ENCODE results near the gene TP53AIP1. TPM values are rescaled to one million over a fixed set of nuclear protein-coding genes. Genes with fewer than 3 reads are reported as not detected.

Gene TP53AIP1
- total RNA-seq, 1 donor from 2014 or later, result not detected

DNA sequence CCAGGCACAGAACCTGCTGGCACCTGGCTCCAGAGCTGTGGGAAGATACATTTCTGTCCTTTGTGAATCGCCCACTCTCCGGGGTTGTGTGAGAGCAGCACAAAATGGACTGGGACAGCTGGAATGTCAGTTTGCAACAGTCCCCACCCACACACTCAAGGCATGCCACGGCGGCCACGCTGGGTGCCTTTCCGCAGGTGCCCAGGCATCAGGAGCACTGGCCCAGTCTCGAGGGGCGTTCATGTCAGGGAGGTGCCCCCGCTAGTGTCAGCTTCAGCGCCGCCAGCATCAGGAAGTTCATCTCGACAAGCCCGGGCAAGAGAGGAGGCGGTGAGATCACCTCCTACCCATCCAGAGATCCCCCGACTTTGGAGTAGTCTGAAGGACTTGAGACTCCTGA lies 2.1 kb downstream of the TP53AIP1 start:
- Histone ChIP-seq H3K9me3 (replicated peaks) (no peaks in the 10 kb centered on the region), H3K27ac (replicated peaks) (no peak overlapping the region), H3K27me3 (ENCODE audit: low read depth) (peaks cover 15% of the 10 kb centered on the region), H3K4me3 (no peak overlapping the region), H3K36me3 (no peaks in the 10 kb centered on the region), H3K4me1 (no peaks in the 10 kb centered on the region)
- no peak for DNase-seq
- intact Hi-C loops (cut with micrococcal nuclease), result no loop called here
- TF ChIP-seq, protein P1, sequence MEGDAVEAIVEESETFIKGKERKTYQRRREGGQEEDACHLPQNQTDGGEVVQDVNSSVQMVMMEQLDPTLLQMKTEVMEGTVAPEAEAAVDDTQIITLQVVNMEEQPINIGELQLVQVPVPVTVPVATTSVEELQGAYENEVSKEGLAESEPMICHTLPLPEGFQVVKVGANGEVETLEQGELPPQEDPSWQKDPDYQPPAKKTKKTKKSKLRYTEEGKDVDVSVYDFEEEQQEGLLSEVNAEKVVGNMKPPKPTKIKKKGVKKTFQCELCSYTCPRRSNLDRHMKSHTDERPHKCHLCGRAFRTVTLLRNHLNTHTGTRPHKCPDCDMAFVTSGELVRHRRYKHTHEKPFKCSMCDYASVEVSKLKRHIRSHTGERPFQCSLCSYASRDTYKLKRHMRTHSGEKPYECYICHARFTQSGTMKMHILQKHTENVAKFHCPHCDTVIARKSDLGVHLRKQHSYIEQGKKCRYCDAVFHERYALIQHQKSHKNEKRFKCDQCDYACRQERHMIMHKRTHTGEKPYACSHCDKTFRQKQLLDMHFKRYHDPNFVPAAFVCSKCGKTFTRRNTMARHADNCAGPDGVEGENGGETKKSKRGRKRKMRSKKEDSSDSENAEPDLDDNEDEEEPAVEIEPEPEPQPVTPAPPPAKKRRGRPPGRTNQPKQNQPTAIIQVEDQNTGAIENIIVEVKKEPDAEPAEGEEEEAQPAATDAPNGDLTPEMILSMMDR (IDR thresholded peaks at IDR 0.05; ENCODE audit: borderline replicate concordance), result no peak

DNA sequence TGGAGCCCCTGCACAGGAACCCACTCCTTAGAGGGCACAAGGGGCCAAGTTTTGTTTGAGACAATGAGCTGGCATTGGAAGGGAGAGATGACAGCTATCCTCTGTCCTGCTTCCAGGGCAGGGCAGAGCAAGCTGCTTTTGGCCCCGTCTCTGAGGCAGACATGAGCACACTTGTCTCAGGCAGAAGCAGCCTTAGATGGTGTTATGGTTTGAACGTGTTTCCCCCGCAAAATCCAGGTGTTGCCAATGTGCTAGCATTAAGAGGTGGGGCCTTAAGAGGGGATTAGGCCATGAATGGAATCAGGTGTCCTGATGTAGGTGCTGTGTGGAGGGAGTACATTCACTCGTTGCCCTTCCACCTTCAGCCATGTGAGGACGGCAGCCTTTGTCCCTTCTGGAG lies 2.5 kb downstream of the TP53AIP1 start:
- Histone ChIP-seq H3K36me3 (no peaks in the 10 kb centered on the region), H3K27ac (replicated peaks) (no peak overlapping the region), H3K4me3 (no peak overlapping the region), H3K9me3 (replicated peaks) (no peaks in the 10 kb centered on the region), H3K4me1 (no peaks in the 10 kb centered on the region), H3K27me3 (ENCODE audit: low read depth) (peaks cover 15% of the 10 kb centered on the region)
- DNase-seq, result no peak
- intact Hi-C loops (cut with micrococcal nuclease), result no loop called here
- TF ChIP-seq, protein P1 (IDR thresholded peaks at IDR 0.05; ENCODE audit: borderline replicate concordance), result no peak

DNA sequence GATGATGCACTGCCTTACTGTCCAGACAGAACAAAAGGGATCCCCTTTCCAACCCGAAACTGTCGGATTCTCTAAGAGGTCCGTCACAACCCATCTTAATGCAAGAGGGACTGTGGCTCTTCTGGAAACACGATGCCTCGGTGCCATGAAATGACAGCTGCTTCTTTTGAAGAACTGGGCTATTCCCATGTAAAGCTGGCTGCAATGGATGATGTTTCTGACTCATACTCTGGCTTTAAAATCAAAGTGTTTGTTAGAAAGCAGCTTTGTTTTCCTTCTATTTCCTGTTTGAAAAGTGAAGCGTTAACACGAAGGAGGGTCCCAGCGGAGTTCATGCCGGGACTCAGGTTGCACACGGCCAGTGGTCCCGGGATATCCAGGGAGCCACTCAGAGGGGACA lies 3.1 kb downstream of the TP53AIP1 start:
- no peak overlapping the region for H3K4me3 ChIP-seq
- no peaks in the 10 kb centered on the region for H3K36me3 ChIP-seq
- DNase-seq, result no peak
- H3K27me3 ChIP-seq (ENCODE audit: low read depth), result peaks cover 15% of the 10 kb centered on the region
- intact Hi-C loops (cut with micrococcal nuclease), result no loop called here
- H3K27ac ChIP-seq (replicated peaks), result no peak overlapping the region
- H3K9me3 ChIP-seq (replicated peaks), result no peaks in the 10 kb centered on the region
- TF ChIP-seq, protein P1 (IDR thresholded peaks at IDR 0.05; ENCODE audit: borderline replicate concordance), result no peak
- H3K4me1 ChIP-seq, result no peaks in the 10 kb centered on the region

DNA sequence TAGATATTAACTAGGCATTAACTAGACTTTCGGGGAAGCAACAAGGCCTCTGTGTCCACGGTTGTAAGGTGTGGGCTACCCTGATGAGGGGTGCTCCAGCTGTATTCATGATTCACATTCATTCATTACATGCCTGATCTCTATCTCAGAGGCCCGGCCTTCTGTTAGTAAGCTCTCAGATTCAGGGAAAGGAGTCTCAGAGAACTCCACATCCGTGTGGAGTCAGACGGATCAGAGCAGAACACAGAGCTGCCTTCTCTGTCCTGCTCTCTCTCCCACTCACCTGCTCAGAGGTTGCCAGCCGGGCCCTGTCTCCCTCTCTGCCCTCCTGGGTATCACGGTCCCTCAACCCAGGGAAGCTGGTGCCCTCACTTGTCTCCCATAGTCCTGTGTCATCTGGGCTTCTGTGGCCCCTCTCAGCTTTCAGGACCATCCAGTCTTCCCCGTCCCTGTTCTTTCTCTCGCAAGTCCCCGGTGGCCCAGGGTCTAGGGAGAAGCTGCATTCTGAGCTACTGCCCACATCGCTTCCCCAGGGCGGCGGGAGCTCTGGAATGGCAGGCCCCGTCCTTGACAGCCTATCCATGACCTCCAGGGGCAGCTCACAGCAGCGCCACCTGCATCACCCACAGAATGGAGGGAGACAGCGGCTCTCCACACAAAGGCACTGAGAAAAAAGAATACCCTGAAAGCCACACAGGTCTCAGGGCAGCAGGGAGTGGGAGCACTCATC lies 4.3 kb downstream of the TP53AIP1 start:
- intact Hi-C loops (cut with micrococcal nuclease), result no loop called here
- Histone ChIP-seq H3K27me3 (ENCODE audit: low read depth) (peaks cover 15% of the 10 kb centered on the region), H3K27ac (replicated peaks) (no peak overlapping the region), H3K4me3 (no peak overlapping the region), H3K9me3 (replicated peaks) (no peaks in the 10 kb centered on the region), H3K4me1 (no peaks in the 10 kb centered on the region), H3K36me3 (no peaks in the 10 kb centered on the region)
- TF ChIP-seq, protein P1 (IDR thresholded peaks at IDR 0.05; ENCODE audit: borderline replicate concordance), result no peak
- DNase-seq, result no peak

DNA sequence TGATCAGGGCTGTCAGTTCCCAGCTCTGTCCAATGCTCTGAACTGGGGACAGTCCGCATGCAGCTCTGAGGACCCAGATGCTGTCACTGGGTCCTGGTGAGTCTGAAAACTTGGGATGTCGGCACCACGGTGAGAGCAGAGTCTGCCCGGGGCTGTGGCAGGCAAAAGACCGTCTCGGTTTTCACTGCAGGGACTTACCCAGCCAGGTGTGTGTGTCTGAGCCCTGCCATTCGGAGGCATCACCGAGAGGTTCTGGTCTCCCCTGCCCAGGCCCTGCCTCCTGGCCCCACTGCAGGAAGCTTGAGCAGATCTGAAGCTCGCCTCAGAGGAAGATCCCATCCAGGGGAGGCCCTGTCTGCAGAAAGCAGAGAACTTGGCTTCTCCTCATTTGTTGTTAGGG lies 5.2 kb downstream of the TP53AIP1 start:
- intact Hi-C loops (cut with micrococcal nuclease), result no loop called here
- TF ChIP-seq, protein P1 (IDR thresholded peaks at IDR 0.05; ENCODE audit: borderline replicate concordance), result no peak
- no peak overlapping the region for H3K27ac ChIP-seq (replicated peaks)

More for the DNA sequence above, 5.2 kb downstream of the TP53AIP1 start:
- Histone ChIP-seq H3K27me3 (ENCODE audit: low read depth) (peaks cover 11% of the 10 kb centered on the region), H3K9me3 (replicated peaks) (no peaks in the 10 kb centered on the region), H3K4me1 (no peaks in the 10 kb centered on the region), H3K36me3 (no peaks in the 10 kb centered on the region), H3K4me3 (no peak overlapping the region)
- no peak for DNase-seq

Measured in left ventricle myocardium inferior (tissue), 1 donor.